IMR-90 (cell line): ENCODE results near the gene EMILIN2. TPM values are rescaled to one million over a fixed set of nuclear protein-coding genes. Genes with fewer than 3 reads are reported as not detected.

ENCODE experiments used
- ATAC-seq: fragments of 200-7000 bp; cut with Tn5 transposase; 2 replicates; pipeline ENCODE4 v1.9.1; 2020; ENCODE audit warnings: low read depth, mild to moderate bottlenecking, moderate library complexity
- BruUV-seq: library from RNA; stranded (reverse); fragments of 400-500 nt; replicated peaks from 2 replicates; lab custom pipeline; 2021; lab: Mats Ljungman, UMichigan
- CTCF ChIA-PET: fragments of 300-600 bp; formaldehyde crosslinking; extraction: SDS; loops from one replicate; lab custom pipeline; 2021; ENCODE audit warnings: antibody characterized with exemption; lab: Yijun Ruan, JAX
- POLR2A ChIA-PET: fragments of 300-600 bp; sonication (Branson Sonifier 250); formaldehyde crosslinking; loops from one replicate; lab custom pipeline; 2022; ENCODE audit warnings: antibody characterized with exemption; ENCODE audit not compliant: unreplicated experiment; lab: Charles Lee
- DNase-seq: peaks from one replicate; pipeline ENCODE4 v3.0.0; 2013
- H2AFZ ChIP-seq: replicated peaks from 2 replicates; pipeline ENCODE3; 2013; ENCODE audit warnings: low read length, mild to moderate bottlenecking; ENCODE audit not compliant: poor library complexity
- H2AK5ac ChIP-seq: 2 replicates; pipeline ENCODE4 v1.6.1; 2013; ENCODE audit warnings: low read depth, low read length, inconsistent platforms
- H2AK9ac ChIP-seq: replicated peaks from 2 replicates; pipeline ENCODE3; 2013; ENCODE audit warnings: mild to moderate bottlenecking, low read depth, low read length, moderate library complexity; ENCODE audit not compliant: poor library complexity
- H2BK120ac ChIP-seq: 2 replicates; pipeline ENCODE4 v1.6.1; 2013; ENCODE audit warnings: low read depth, low read length, inconsistent platforms
- H2BK15ac ChIP-seq: 3 replicates; pipeline ENCODE4 v1.6.1; 2013; ENCODE audit warnings: low read depth, low read length, inconsistent platforms
- H2BK20ac ChIP-seq: 2 replicates; pipeline ENCODE4 v1.6.1; 2013; ENCODE audit warnings: low read depth, mild to moderate bottlenecking, inconsistent platforms, low read length, moderate library complexity
- H2BK5ac ChIP-seq: 2 replicates; pipeline ENCODE4 v1.6.1; 2013; ENCODE audit warnings: mild to moderate bottlenecking, low read depth, low read length, inconsistent platforms; ENCODE audit not compliant: poor library complexity, severe bottlenecking
- H3K14ac ChIP-seq: replicated peaks from 2 replicates; pipeline ENCODE4 v1.6.1; 2013; ENCODE audit warnings: low read depth, low read length, inconsistent platforms
- H3K18ac ChIP-seq: 2 replicates; pipeline ENCODE4 v1.6.1; 2013; ENCODE audit warnings: low read depth, low read length, control low read depth
- H3K23ac ChIP-seq: 2 replicates; pipeline ENCODE4 v1.6.1; 2013; ENCODE audit warnings: low read depth, low read length, inconsistent platforms
- H3K27ac ChIP-seq: 2 replicates; pipeline ENCODE4 v1.5.1; 2013; ENCODE audit warnings: mild to moderate bottlenecking, control low read depth, low read length; ENCODE audit not compliant: insufficient read depth
- H3K27me3 ChIP-seq: 2 replicates; pipeline ENCODE4 v1.6.1; 2013; ENCODE audit warnings: low read length; ENCODE audit not compliant: control insufficient read depth, insufficient read depth
- H3K36me3 ChIP-seq: 2 replicates; pipeline ENCODE4 v1.6.1; 2013; ENCODE audit warnings: low read length, mixed read lengths; ENCODE audit not compliant: control insufficient read depth, insufficient read depth
- H3K4ac ChIP-seq: 2 replicates; pipeline ENCODE4 v1.6.1; 2013; ENCODE audit warnings: low read depth, low read length, inconsistent platforms
- H3K4me1 ChIP-seq: 2 replicates; pipeline ENCODE4 v1.6.1; 2013; ENCODE audit warnings: low read length, mixed read lengths; ENCODE audit not compliant: control insufficient read depth, insufficient read depth
- H3K4me2 ChIP-seq: 2 replicates; pipeline ENCODE4 v1.6.1; 2013; ENCODE audit warnings: low read depth, mild to moderate bottlenecking, control low read depth, low read length, moderate library complexity
- H3K4me3 ChIP-seq: 2 replicates; pipeline ENCODE4 v1.5.1; 2013; ENCODE audit warnings: low read depth, mild to moderate bottlenecking, control low read depth, low read length, moderate library complexity; ENCODE audit not compliant: insufficient read depth
- H3K56ac ChIP-seq: 2 replicates; pipeline ENCODE4 v1.6.1; 2013; ENCODE audit warnings: low read length, inconsistent platforms; ENCODE audit not compliant: insufficient read depth; ENCODE audit errors: extremely low read depth
- H3K79me1 ChIP-seq, 2 experiments: 2 replicates each; pipeline ENCODE4 v1.6.1; 2013; ENCODE audit warnings: low read length in 2 of 2, inconsistent platforms in 1 of 2, low read depth in 1 of 2
- H3K9ac ChIP-seq: 2 replicates; pipeline ENCODE4 v1.6.1; 2013; ENCODE audit warnings: low read depth, low read length, control low read depth
- H3K9me1 ChIP-seq: 2 replicates; pipeline ENCODE4 v1.6.1; 2013; ENCODE audit warnings: low read length, inconsistent platforms; ENCODE audit not compliant: insufficient read depth
- H3K9me3 ChIP-seq: 2 replicates; pipeline ENCODE4 v1.6.1; 2013; ENCODE audit warnings: low read length; ENCODE audit not compliant: control insufficient read depth, insufficient read depth
- H4K20me1 ChIP-seq: 2 replicates; pipeline ENCODE4 v1.6.1; 2013; ENCODE audit warnings: low read length, inconsistent platforms; ENCODE audit not compliant: insufficient read depth
- H4K5ac ChIP-seq: 2 replicates; pipeline ENCODE4 v1.6.1; 2013; ENCODE audit warnings: mild to moderate bottlenecking, low read depth, low read length, control low read depth
- H4K8ac ChIP-seq, 2 experiments: 2 replicates each; pipeline ENCODE4 v1.6.1; 2013; ENCODE audit warnings: low read depth in 2 of 2, low read length in 2 of 2, control low read depth in 1 of 2, inconsistent platforms in 1 of 2
- H4K91ac ChIP-seq: 2 replicates; pipeline ENCODE4 v1.6.1; 2013; ENCODE audit warnings: low read depth, low read length, inconsistent platforms; ENCODE audit not compliant: insufficient read depth
- BHLHE40 ChIP-seq: fragments of 150-350 bp; IDR thresholded peaks from 2 replicates; pipeline ENCODE4 v1.6.1; 2016; ENCODE audit warnings: mild to moderate bottlenecking, low read depth, low read length
- CHD1 ChIP-seq: IDR thresholded peaks from 2 replicates; pipeline ENCODE4 v1.6.1; 2012; ENCODE audit warnings: low read depth, low read length, improper control_type of control experiment
- FOS ChIP-seq: fragments of 150-350 bp; IDR thresholded peaks from 2 replicates; pipeline ENCODE4 v1.6.1; 2016; ENCODE audit warnings: low read depth, low read length
- MAZ ChIP-seq: IDR thresholded peaks from 2 replicates; pipeline ENCODE4 v1.6.1; 2012; ENCODE audit warnings: low read depth, mild to moderate bottlenecking, low read length, improper control_type of control experiment, moderate library complexity, borderline replicate concordance
- NFE2L2 ChIP-seq: fragments of 150-350 bp; IDR thresholded peaks from 2 replicates; pipeline ENCODE4 v1.6.1; 2016; ENCODE audit warnings: low read depth, mild to moderate bottlenecking, low read length
- RCOR1 ChIP-seq: IDR thresholded peaks from 2 replicates; pipeline ENCODE4 v1.6.1; 2012; ENCODE audit warnings: mild to moderate bottlenecking, low read length, improper control_type of control experiment; ENCODE audit not compliant: insufficient replicate concordance
- RFX5 ChIP-seq: IDR thresholded peaks from 2 replicates; pipeline ENCODE4 v1.8.0; 2012; ENCODE audit warnings: low read depth, mild to moderate bottlenecking, low read length, moderate library complexity
- SMC3 ChIP-seq: fragments of 150-350 bp; IDR thresholded peaks from 2 replicates; pipeline ENCODE4 v1.6.1; 2016; ENCODE audit warnings: low read depth, mild to moderate bottlenecking, antibody characterized with exemption, low read length, moderate library complexity
- WGBS, 2 experiments: methylation state at CpG; one replicate each; pipeline versions ENCODE4 v1.1.5 to v1.1.7; 2013; ENCODE audit warnings: missing lambda C conversion rate in 2 of 2; ENCODE audit not compliant: insufficient read length in 1 of 2; ENCODE audit errors: extremely low coverage in 2 of 2; 5-methylcytosine and 5-hydroxymethylcytosine counted together
- dilution Hi-C: fragments of 300-500 bp; cut with HindIII; formaldehyde crosslinking; loops from one replicate; pipeline ENCODE4 v1.14.3; 2018; ENCODE audit warnings: low sequenced_read_pairs; ENCODE audit not compliant: unreplicated experiment
- in situ Hi-C: fragments of 300-500 bp; cut with MboI; formaldehyde crosslinking; loops from 3 replicates; pipeline ENCODE4 v1.14.3; 2019; ENCODE audit warnings: low sequenced_read_pairs, inconsistent platforms, mixed read lengths
- intact Hi-C: fragments of 100-400 bp; cut with micrococcal nuclease; formaldehyde crosslinking; loops from 2 replicates; pipeline ENCODE4 v1.10.0; 2022
- polyA plus RNA-seq, 3 experiments: library from polyadenylated mRNA; depleted of rRNA; stranded (reverse); fragments of >200 nt; gene quantifications; 2 replicates each; pipeline ENCODE4 v1.2.3, GENCODE V29; 2012; ENCODE audit warnings: low replicate concordance in 1 of 3
- total RNA-seq: library from RNA; depleted of rRNA; stranded (reverse); fragments of >200 nt; gene quantifications from 2 replicates; pipeline ENCODE4 v1.2.3, GENCODE V29; 2012
- TF ChIP-seq, protein P1 (sequence below): fragments of 150-350 bp; IDR thresholded peaks from 2 replicates; pipeline ENCODE4 v1.6.1; 2017; ENCODE audit warnings: mild to moderate bottlenecking, antibody characterized with exemption, low read length, low read depth

EMILIN2 gene
- total and polyA plus RNA-seq, 2 of the 4 experiments (the other 2 are of a cell fraction): under 0.01 to 0.14 TPM

DNA sequence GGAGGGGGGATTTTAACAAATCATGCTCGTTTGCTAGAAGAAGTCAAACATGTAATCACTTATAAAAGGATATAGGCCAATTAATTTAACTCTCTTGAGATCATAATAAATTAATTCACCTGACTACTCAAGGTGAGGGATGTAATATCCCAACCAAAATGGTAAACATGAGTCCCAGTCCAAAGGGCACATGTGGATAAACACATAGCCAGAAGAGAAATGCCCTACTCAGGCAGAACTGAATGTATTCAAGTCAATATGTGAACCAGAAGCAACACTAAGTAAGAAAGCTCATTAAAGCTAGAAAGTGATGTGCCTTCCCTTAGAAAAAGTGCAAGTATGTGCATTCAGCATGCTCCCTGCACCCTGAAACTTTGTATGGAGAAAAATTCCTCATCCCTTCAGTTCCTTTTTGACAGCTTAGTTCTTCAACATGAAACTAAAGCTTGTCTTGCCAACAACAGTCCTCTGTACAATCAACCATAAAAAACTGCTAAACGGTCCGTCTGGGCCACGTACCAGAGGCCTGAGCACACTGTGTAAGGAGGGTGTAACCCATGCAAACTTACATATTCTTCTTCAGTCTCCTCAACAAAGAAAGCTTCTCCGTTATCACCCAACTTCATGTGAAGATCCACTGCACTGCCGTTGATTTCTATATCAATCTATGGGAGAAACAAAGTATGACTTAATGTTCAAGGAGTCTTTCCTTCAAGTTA is 107.3 kb downstream of the EMILIN2 start:
- no TSS peak for BruUV-seq
- H3K4me1 ChIP-seq: no peaks in the 10 kb centered on the region
- in situ Hi-C loops: no loop called here
- no peak overlapping the region for H2BK20ac ChIP-seq
- ATAC-seq (no peak), DNase-seq (no peak)
- H3K36me3 ChIP-seq: peaks cover 38% of the 10 kb centered on the region
- ChIA-PET POLR2A (no interaction called here), CTCF (interaction anchor here (0.7 kb wide), 1 partner anchor 175 kb away, joined by 3 read pairs; no protein-coding TSS in a partner anchor)
- no peak overlapping the region for H4K5ac ChIP-seq
- H3K4me2 ChIP-seq: no peak overlapping the region
- H2AK9ac ChIP-seq: no peak overlapping the region
- H2AK5ac ChIP-seq: no peak overlapping the region
- H3K9me1 ChIP-seq: peaks cover 8% of the 10 kb centered on the region
- H2AFZ ChIP-seq: no peak overlapping the region
- no peak overlapping the region for H4K91ac ChIP-seq
- no peaks in the 10 kb centered on the region for H3K27me3 ChIP-seq
- WGBS, 2 experiments: no CpG with 5 or more reads among the region's 6 CpGs
- TF ChIP-seq SMC3: no peak
- TF ChIP-seq FOS: no peak
- TF ChIP-seq CHD1: no peak
- no peak for TF ChIP-seq BHLHE40
- TF ChIP-seq MAZ: no peak
- no peak for TF ChIP-seq RCOR1
- TF ChIP-seq, protein P1, sequence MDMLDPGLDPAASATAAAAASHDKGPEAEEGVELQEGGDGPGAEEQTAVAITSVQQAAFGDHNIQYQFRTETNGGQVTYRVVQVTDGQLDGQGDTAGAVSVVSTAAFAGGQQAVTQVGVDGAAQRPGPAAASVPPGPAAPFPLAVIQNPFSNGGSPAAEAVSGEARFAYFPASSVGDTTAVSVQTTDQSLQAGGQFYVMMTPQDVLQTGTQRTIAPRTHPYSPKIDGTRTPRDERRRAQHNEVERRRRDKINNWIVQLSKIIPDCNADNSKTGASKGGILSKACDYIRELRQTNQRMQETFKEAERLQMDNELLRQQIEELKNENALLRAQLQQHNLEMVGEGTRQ: no peak
- TF ChIP-seq NFE2L2: no peak
- no peak for TF ChIP-seq RFX5
- H2BK120ac ChIP-seq: no peak overlapping the region
- H3K9ac ChIP-seq: no peak overlapping the region
- no peak overlapping the region for H4K8ac ChIP-seq
- no peaks in the 10 kb centered on the region for H4K20me1 ChIP-seq
- no peak overlapping the region for H3K4ac ChIP-seq
- H3K79me1 ChIP-seq: peaks cover 35 to 49% of the 10 kb centered on the region in 2 experiments
- dilution Hi-C loops: no loop called here
- intact Hi-C loops: loop anchor here (10.0 kb wide), 1 partner anchor 51 kb away; no protein-coding TSS in a partner anchor
- no peaks in the 10 kb centered on the region for H3K9me3 ChIP-seq
- H3K23ac ChIP-seq: no peak overlapping the region
- no peak overlapping the region for H3K27ac ChIP-seq
- H3K14ac ChIP-seq: no peak overlapping the region
- H3K4me3 ChIP-seq: no peak overlapping the region
- H3K56ac ChIP-seq: no peak overlapping the region
- no peak overlapping the region for H2BK5ac ChIP-seq
- no peak overlapping the region for H3K18ac ChIP-seq
- H2BK15ac ChIP-seq: no peak overlapping the region
